DND-41 (cell line): ENCODE measurements around the gene UVRAG.

ENCODE experiments used
- CTCF ChIP-seq: IDR thresholded peaks from 2 replicates; pipeline ENCODE4 v1.5.1; 2012; ENCODE audit warnings: borderline replicate concordance, low read length, moderate library complexity, mild to moderate bottlenecking; ENCODE audit not compliant: poor library complexity, severe bottlenecking; ENCODE audit errors: extremely low read depth
- EZH2 ChIP-seq: IDR thresholded peaks from 3 replicates; pipeline ENCODE4 v1.6.1; 2012; ENCODE audit warnings: borderline replicate concordance, low read depth, mild to moderate bottlenecking, moderate library complexity, low read length, inconsistent platforms; ENCODE audit not compliant: severe bottlenecking

- TF ChIP-seq CTCF, result no peak
- no peak for TF ChIP-seq EZH2
Observed at GRCh38 chr11:75784085-75784478, 30.9 kb upstream of the UVRAG start.
